ELR (cell line): ENCODE measurements around the gene USP19.
A peak's percentile ranks its signal among the peaks of the same experiment; 100 is the strongest.

Experiments used
- DNase-seq: peaks from one replicate; pipeline ENCODE4 v3.0.0-alpha.2; 2015; ENCODE audit warnings: low read depth

USP19 gene

DNA sequence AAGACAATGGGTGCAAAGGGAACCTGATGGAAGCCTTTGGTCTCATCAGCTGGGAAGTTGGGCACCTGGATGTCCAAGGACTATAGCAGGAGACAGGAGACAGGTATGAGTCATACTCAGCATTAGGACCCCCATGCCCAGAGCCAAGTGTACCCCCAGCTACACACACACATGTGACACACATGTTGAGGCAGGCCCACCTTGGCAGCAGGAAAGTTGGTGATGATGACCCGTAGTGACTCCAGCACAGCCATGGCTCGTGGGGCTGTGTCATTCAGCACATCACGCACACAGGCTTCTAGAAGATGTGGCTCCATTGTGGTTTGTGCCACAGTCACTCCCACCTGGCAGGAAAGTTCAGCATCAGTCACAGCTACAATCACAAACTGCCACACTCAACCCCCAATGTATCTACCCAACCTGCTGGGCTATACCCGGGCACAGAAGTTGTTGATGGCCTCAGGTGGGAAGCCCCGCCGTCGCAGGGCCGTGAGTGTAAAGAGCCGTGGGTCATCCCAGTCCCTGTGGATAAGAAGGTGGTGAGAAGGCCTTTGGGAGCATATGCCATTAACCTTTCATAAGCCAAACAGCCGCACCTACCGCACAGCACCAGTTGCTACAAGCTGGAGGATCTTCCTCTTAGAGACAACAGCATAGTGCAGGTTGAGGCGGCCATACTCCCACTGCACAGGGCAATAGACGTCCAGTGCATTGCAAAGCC, 21.6 kb downstream of the USP19 start:
- DNase-seq: no peak

DNA sequence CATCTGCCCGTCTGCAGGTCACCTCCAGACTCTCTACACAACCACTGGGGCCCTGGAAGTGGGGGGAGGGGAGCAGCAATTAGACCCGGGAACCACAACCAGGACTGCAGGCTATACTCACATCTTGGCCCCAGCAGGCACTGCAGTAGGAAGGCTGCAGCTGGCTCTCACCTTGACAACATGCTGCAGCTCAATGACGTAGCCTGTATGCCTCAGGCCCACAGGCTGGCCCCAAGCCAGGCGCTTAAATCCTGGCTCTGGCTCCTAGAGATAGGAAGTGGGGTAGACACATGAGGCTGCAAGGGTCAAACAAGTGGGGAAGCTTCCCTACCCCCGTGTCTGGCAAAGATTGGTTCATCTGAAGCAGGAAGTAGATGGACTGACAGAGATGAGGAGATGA, 22.2 kb downstream of the USP19 start:
- no peak for DNase-seq

- peak; percentile 98 for DNase-seq
Observed at GRCh38 chr3:49093853-49094767, 26.5 kb downstream of the USP19 start, which contains the start of gene QRICH1. TSS of gene QRICH1 (minus strand) at chr3:49094071. CDS start at chr3:49077017, 17,054 bp downstream.

GRCh38 chr3:49092938-49093852, 27.4 kb downstream of the USP19 start:
- peak; percentile 81 for DNase-seq

GRCh38 chr3:49081429-49081828, 39.2 kb downstream of the USP19 start:
- DNase-seq: no peak

DNA sequence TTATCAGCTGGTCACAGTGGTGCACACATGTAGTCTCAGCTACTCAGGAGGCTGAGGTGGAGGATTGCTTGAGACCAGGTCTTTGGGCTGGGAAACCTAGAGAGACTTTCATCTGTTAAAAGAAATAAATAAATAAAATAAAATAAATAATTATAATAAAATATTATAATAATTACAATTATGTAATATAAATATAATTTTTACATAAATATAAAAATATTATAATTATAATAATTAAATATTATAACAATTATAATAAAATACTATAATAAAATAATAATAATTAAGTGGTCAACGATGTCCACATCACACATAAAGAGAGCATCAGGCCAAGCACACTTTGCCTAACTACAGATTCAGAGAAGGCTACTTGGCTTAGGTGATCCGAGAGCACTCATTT, 41.4 kb downstream of the USP19 start:
- no peak for DNase-seq

GRCh38 chr3:49076646-49077045, 44.0 kb downstream of the USP19 start:
- no peak for DNase-seq

DNA sequence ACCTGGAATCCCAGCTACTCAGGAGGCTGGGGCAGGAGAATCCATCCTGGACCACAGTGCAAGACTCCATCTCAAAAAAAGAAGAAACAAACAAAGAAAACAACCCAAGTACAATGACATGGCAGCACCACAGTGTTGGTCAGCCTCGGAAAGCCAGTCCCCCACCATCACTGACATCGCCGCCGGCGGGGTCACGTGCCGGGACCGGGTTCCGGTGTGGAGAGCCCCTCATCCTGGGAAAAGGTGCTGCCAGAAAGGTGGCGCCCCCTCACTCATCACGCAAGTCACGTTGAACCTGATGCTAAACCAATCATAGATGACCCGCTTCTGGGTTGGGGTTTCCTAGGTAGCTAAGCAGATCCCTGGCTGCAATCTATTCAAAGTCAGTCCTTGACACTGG, 44.5 kb downstream of the USP19 start:
- DNase-seq: no peak
